ENCODE data around the gene JAZF1. TPM values are rescaled to one million over a fixed set of nuclear protein-coding genes. Genes with fewer than 3 reads are reported as not detected.

The JAZF1 gene
- total RNA-seq, 4 donors from 2014 or later, result 12.7 to 19.2 (median 14.7) TPM

- DNase-seq, result peak in 1 of 2 donors; percentile 7
- Histone ChIP-seq H3K4me1 (peaks cover 5 to 16% of the 10 kb centered on the region in 2 donors), H3K27ac (no peak overlapping the region), H3K4me3 (replicated peaks in 1 of 3) (no peak overlapping the region), H3K36me3 (no peaks in the 10 kb centered on the region), H3K9me3 (no peaks in the 10 kb centered on the region), H3K27me3 (no peaks in the 10 kb centered on the region)
- WGBS, 2 donors, result 89 to 92% methylated on average over 8 of the region's 8 CpGs
- intact Hi-C loops (cut with DNase I), result no loop called here
- TF ChIP-seq POLR2A (IDR thresholded peaks at IDR 0.05) (no peak), CTCF (IDR thresholded peaks at IDR 0.05) (no peak)
These were observed 97.2 kb downstream of the JAZF1 start for GRCh38 chr7:28083164-28083997.

GRCh38 chr7:28082071-28082470 is 98.5 kb downstream of the JAZF1 start:
- H3K36me3 ChIP-seq, result no peaks in the 10 kb centered on the region
- WGBS, 2 donors, result 85 to 87% methylated on average over 5 of the region's 5 CpGs
- peaks cover 5 to 16% of the 10 kb centered on the region in 2 donors for H3K4me1 ChIP-seq
- H3K27ac ChIP-seq, result no peak overlapping the region
- TF ChIP-seq CTCF (IDR thresholded peaks at IDR 0.05) (no peak), POLR2A (IDR thresholded peaks at IDR 0.05) (no peak)
- H3K27me3 ChIP-seq, result no peaks in the 10 kb centered on the region
- peak in 1 of 2 donors; percentile 11 for DNase-seq
- H3K4me3 ChIP-seq (replicated peaks in 1 of 3), result no peak overlapping the region
- H3K9me3 ChIP-seq, result no peaks in the 10 kb centered on the region
- intact Hi-C loops (cut with DNase I), result no loop called here

- no peak for DNase-seq
- 64 to 70% methylated on average over 5 of the region's 5 CpGs for WGBS, 2 donors
- TF ChIP-seq POLR2A (IDR thresholded peaks at IDR 0.05) (no peak), CTCF (IDR thresholded peaks at IDR 0.05) (no peak)
- H3K36me3 ChIP-seq, result no peaks in the 10 kb centered on the region
- no peak overlapping the region for H3K27ac ChIP-seq
- intact Hi-C loops (cut with DNase I), result no loop called here
- no peak overlapping the region for H3K4me3 ChIP-seq (replicated peaks in 1 of 3)
- H3K9me3 ChIP-seq, result no peaks in the 10 kb centered on the region
- H3K4me1 ChIP-seq, result peaks cover 5 to 16% of the 10 kb centered on the region in 2 donors
- H3K27me3 ChIP-seq, result no peaks in the 10 kb centered on the region
These were observed 99.6 kb downstream of the JAZF1 start for GRCh38 chr7:28081016-28081415.

- Histone ChIP-seq H3K27ac (no peak overlapping the region), H3K4me1 (peaks cover 5 to 8% of the 10 kb centered on the region in 2 donors), H3K9me3 (no peaks in the 10 kb centered on the region), H3K27me3 (no peaks in the 10 kb centered on the region), H3K4me3 (replicated peaks in 1 of 3) (no peak overlapping the region), H3K36me3 (no peaks in the 10 kb centered on the region)
- WGBS, 2 donors, result 39 to 40% methylated on average over 7 of the region's 7 CpGs
- intact Hi-C loops (cut with DNase I), result no loop called here
- TF ChIP-seq POLR2A (IDR thresholded peaks at IDR 0.05) (no peak), CTCF (IDR thresholded peaks at IDR 0.05) (peak; percentile 80 to 97 (median 93))
- DNase-seq, result peak; percentile 37 to 51
These were observed 102.3 kb downstream of the JAZF1 start for GRCh38 chr7:28078036-28078901.
